Adrenal gland (tissue), 12 donors: Measurements from ENCODE around the gene PPP6R2. TPM values are rescaled to one million over a fixed set of nuclear protein-coding genes. Genes with fewer than 3 reads are reported as not detected.

Experiments
- DNase-seq, 7 donors: peaks; one replicate each; pipeline ENCODE4 v3.0.0-alpha.2; 2019 to 2020
- H3K27ac ChIP-seq, 5 donors: fragments of 200-600 bp; sonication (generic) in 4 of 5; 1 replicate in 3 of 5; 2 replicates in 2 of 5; pipeline versions ENCODE4 v1.5.1 to v1.8.0; 2016 to 2020; ENCODE audit warnings: mild to moderate bottlenecking in 1 of 5
- H3K27me3 ChIP-seq: fragments of 200-600 bp; 2 replicates; pipeline ENCODE4 v1.8.0; 2021
- H3K36me3 ChIP-seq, 2 donors: fragments of 200-600 bp; replicated peaks in 1 of 2; 1 replicate in 1 of 2; 2 replicates in 1 of 2; pipeline versions ENCODE4 v1.5.1 to v1.8.0; 2018 to 2022
- H3K4me1 ChIP-seq, 2 donors: fragments of 200-600 bp; replicated peaks in 1 of 2; 1 replicate in 1 of 2; 2 replicates in 1 of 2; pipeline versions ENCODE4 v1.5.1 to v1.8.0; 2018 to 2021
- H3K4me3 ChIP-seq, 4 donors: fragments of 200-600 bp; sonication (generic) in 3 of 4; one replicate each; pipeline ENCODE4 v1.5.1; 2016 to 2018
- H3K9me3 ChIP-seq, 3 donors: fragments of 200-600 bp; sonication (generic) in 1 of 3; replicated peaks in 1 of 3; 1 replicate in 2 of 3; 2 replicates in 1 of 3; pipeline versions ENCODE4 v1.5.1 to v1.8.0; 2016 to 2021
- CTCF ChIP-seq, 6 experiments: fragments of 450-650 bp in 4 of 6; fragments of 200-600 bp in 2 of 6; sonication (generic) in 1 of 6; IDR thresholded peaks; 1 replicate in 5 of 6; 2 replicates in 1 of 6; pipeline versions ENCODE4 v1.5.1 to v1.8.0; 2016 to 2021; ENCODE audit warnings: antibody characterized with exemption in 6 of 6, mild to moderate bottlenecking in 2 of 6, moderate library complexity in 1 of 6
- POLR2A ChIP-seq, 2 donors: fragments of 450-650 bp; IDR thresholded peaks; one replicate each; pipeline ENCODE4 v1.6.1; 2017; ENCODE audit warnings: antibody characterized with exemption in 2 of 2, mild to moderate bottlenecking in 2 of 2, moderate library complexity in 1 of 2
- WGBS, 4 donors: extraction: QIAGEN DNeasy Blood & Tissue Kit in 2 of 4; methylation state at CpG; one replicate each; pipeline versions ENCODE4 v1.1.5 to v1.1.7; 2013 to 2017; 5-methylcytosine and 5-hydroxymethylcytosine counted together
- intact Hi-C, 2 donors: fragments of 100-400 bp; cut with DNase I; formaldehyde crosslinking; loops; one replicate each; pipeline versions ENCODE4 v1.14.1 to v1.15.0; 2022 to 2023
- polyA plus RNA-seq, 3 donors: library from polyadenylated mRNA; stranded (reverse); fragments of 200-250 nt in 2 of 3; fragments of 350-450 nt in 1 of 3; fragmentation: Illumina TruSeq in 1 of 3; extraction: RNeasy Lipid Tissue Mini Kit (QIAGEN cat#74804) in 1 of 3; gene quantifications; one replicate each; pipeline ENCODE4 v1.2.3, GENCODE V29; 2013 to 2014
- total RNA-seq, 9 donors: library from RNA; depleted of rRNA in 4 of 9; stranded (reverse); fragments of >200 nt in 4 of 9; fragments of 120-200 nt in 1 of 9; fragmentation: NEBNext Ultra II Directional in 1 of 9; extraction: Animal tissue kit (Norgen Biotek cat#: 25700) in 1 of 9; gene quantifications; one replicate each; pipeline versions ENCODE4 v1.1.0 to v1.2.4, GENCODE V29; 2013 to 2023
- donor health status: healthy with polysubstance abuse.
- donor health status: Bipolar disorder and iron deficiency.
- donor health status: DM: yes; HTN: yes; CAD: no.
- donor health status: DM: no; HTN: no; CAD: no.
- donor health status: DM: no; HTN: no; CAD: no.
- donor health status: DM: yes; HTN: yes; CAD: no.

PPP6R2 gene
- total and polyA plus RNA-seq, 12 donors = 19.6 to 129 (median 73.0) TPM

GRCh38 chr22:50418624-50419023 lies 75.5 kb downstream of the PPP6R2 start:
- Histone ChIP-seq H3K36me3 (peaks cover 0 to 96% of the 10 kb centered on the region in 2 donors), H3K4me1 (no peaks in the 10 kb centered on the region), H3K9me3 (no peaks in the 10 kb centered on the region), H3K27me3 (no peaks in the 10 kb centered on the region), H3K4me3 (no peak overlapping the region), H3K27ac (no peak overlapping the region)
- intact Hi-C loops = no loop called here
- no peak for TF ChIP-seq CTCF (IDR thresholded peaks at IDR 0.05)
- TF ChIP-seq POLR2A (IDR thresholded peaks at IDR 0.05) = no peak
- no peak for DNase-seq
- WGBS, 4 donors = 92 to 100% (median 96%) methylated on average over 2 to 5 of the region's 5 CpGs

- Histone ChIP-seq H3K27me3 (no peaks in the 10 kb centered on the region), H3K9me3 (no peaks in the 10 kb centered on the region), H3K4me3 (no peak overlapping the region), H3K36me3 (peaks cover 0 to 96% of the 10 kb centered on the region in 2 donors), H3K27ac (no peak overlapping the region), H3K4me1 (no peaks in the 10 kb centered on the region)
- no peak for TF ChIP-seq POLR2A (IDR thresholded peaks at IDR 0.05)
- TF ChIP-seq CTCF (IDR thresholded peaks at IDR 0.05) = no peak
- no peak for DNase-seq
- 91 to 97% (median 92%) methylated on average over 9 of the region's 9 CpGs for WGBS, 4 donors
- intact Hi-C loops = no loop called here
Observed at GRCh38 chr22:50419116-50419515, 76.0 kb downstream of the PPP6R2 start.

- H3K4me3 ChIP-seq = no peak overlapping the region
- no peak overlapping the region for H3K27ac ChIP-seq
- TF ChIP-seq CTCF (IDR thresholded peaks at IDR 0.05) = no peak
- no peak for TF ChIP-seq POLR2A (IDR thresholded peaks at IDR 0.05)
- intact Hi-C loops = no loop called here
- WGBS, 4 donors = 91 to 94% (median 93%) methylated on average over 6 to 10 of the region's 10 CpGs
- no peaks in the 10 kb centered on the region for H3K9me3 ChIP-seq
- DNase-seq = no peak
- H3K27me3 ChIP-seq = no peaks in the 10 kb centered on the region
- H3K36me3 ChIP-seq = peaks cover 0 to 95% of the 10 kb centered on the region in 2 donors
- no peaks in the 10 kb centered on the region for H3K4me1 ChIP-seq
Observed at GRCh38 chr22:50420015-50420414, 76.9 kb downstream of the PPP6R2 start.

GRCh38 chr22:50420581-50420980 lies 77.5 kb downstream of the PPP6R2 start:
- WGBS, 4 donors = 83 to 89% (median 84%) methylated on average over 10 to 12 of the region's 12 CpGs
- Histone ChIP-seq H3K9me3 (no peaks in the 10 kb centered on the region), H3K36me3 (peaks cover 0 to 95% of the 10 kb centered on the region in 2 donors), H3K27me3 (no peaks in the 10 kb centered on the region), H3K4me1 (no peaks in the 10 kb centered on the region), H3K4me3 (no peak overlapping the region), H3K27ac (no peak overlapping the region)
- TF ChIP-seq CTCF (IDR thresholded peaks at IDR 0.05) (no peak), POLR2A (IDR thresholded peaks at IDR 0.05) (no peak)
- intact Hi-C loops = no loop called here
- DNase-seq = no peak
